Spleen (tissue), 7 donors: ENCODE results near the gene ATP11C.

ENCODE experiments used
- POLR2AphosphoS5 ChIP-seq, 3 donors: sonication (generic); formaldehyde crosslinking; IDR thresholded peaks; one replicate each; pipeline ENCODE4 v1.5.1; 2017; ENCODE audit warnings: antibody characterized with exemption in 3 of 3
- TF ChIP-seq, protein P1 (sequence below), 11 experiments: fragments of 200-600 bp in 7 of 11; fragments of 450-650 bp in 4 of 11; sonication (generic) in 4 of 11; IDR thresholded peaks in 8 of 11; conservative IDR thresholded peaks in 3 of 11; 1 replicate in 7 of 11; 2 replicates in 4 of 11; pipeline versions ENCODE4 v1.4.0 to v1.8.0; 2016 to 2021; ENCODE audit warnings: antibody characterized with exemption in 11 of 11, inconsistent platforms in 4 of 11, mild to moderate bottlenecking in 1 of 11
- donor health status: DM: no; HTN: no; CAD: no; lungs with moderate emphysema.
- donor health status: DM: no; HTN: no; CAD: no.
- donor health status: DM: no; HTN: no; CAD: no.

DNA sequence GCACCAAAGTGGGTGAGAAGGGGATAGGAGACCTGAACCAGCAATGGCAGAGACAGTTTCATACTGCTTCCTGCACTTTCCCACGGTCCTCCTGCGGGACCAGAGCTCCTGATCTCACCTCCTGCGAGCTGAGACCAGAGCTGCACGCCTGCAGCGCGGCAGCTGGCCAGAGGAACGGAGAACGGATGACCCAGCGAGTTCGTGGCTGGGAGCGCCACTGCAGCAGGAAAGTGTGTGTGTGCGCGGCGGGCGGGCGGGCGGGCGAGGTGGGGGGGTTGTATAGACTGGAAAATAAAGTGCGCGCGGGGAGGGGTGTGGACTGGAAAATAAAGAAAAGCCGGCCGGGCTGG is 241.4 kb downstream of the ATP11C start:
- TF ChIP-seq, protein P1, sequence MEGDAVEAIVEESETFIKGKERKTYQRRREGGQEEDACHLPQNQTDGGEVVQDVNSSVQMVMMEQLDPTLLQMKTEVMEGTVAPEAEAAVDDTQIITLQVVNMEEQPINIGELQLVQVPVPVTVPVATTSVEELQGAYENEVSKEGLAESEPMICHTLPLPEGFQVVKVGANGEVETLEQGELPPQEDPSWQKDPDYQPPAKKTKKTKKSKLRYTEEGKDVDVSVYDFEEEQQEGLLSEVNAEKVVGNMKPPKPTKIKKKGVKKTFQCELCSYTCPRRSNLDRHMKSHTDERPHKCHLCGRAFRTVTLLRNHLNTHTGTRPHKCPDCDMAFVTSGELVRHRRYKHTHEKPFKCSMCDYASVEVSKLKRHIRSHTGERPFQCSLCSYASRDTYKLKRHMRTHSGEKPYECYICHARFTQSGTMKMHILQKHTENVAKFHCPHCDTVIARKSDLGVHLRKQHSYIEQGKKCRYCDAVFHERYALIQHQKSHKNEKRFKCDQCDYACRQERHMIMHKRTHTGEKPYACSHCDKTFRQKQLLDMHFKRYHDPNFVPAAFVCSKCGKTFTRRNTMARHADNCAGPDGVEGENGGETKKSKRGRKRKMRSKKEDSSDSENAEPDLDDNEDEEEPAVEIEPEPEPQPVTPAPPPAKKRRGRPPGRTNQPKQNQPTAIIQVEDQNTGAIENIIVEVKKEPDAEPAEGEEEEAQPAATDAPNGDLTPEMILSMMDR (IDR thresholded peaks at IDR 0.05 in 8 of 11, conservative IDR thresholded peaks at IDR 0.05 in 3 of 11): no peak
- TF ChIP-seq POLR2AphosphoS5 (IDR thresholded peaks at IDR 0.05): no peak
